Lung (tissue), 12 donors: ENCODE results near the gene COL8A1. TPM values are rescaled to one million over a fixed set of nuclear protein-coding genes. Genes with fewer than 3 reads are reported as not detected.

Experiments used
- ATAC-seq: fragments of 200-7000 bp; cut with Tn5 transposase; one replicate; pipeline ENCODE4 v1.9.1; 2020; ENCODE audit warnings: moderate number of reproducible peaks; ENCODE audit not compliant: insufficient read depth, low FRiP score
- DNase-seq, 3 donors: peaks; one replicate each; pipeline ENCODE4 v3.0.0-alpha.2; 2013 to 2017
- H3K27ac ChIP-seq, 2 donors: one replicate each; pipeline ENCODE4 v1.5.1; 2013; ENCODE audit warnings: mild to moderate bottlenecking in 2 of 2, moderate library complexity in 2 of 2, control low read depth in 1 of 2, inconsistent platforms in 1 of 2, low read depth in 1 of 2, low read length in 1 of 2
- H3K27me3 ChIP-seq, 3 donors: one replicate each; pipeline ENCODE4 v1.5.1; 2013; ENCODE audit warnings: low read length in 2 of 3; ENCODE audit not compliant: control insufficient read depth in 3 of 3, insufficient read depth in 3 of 3
- H3K36me3 ChIP-seq, 4 donors: one replicate each; pipeline ENCODE4 v1.5.1; 2013; ENCODE audit warnings: low read length in 4 of 4, mild to moderate bottlenecking in 1 of 4, moderate library complexity in 1 of 4; ENCODE audit not compliant: control insufficient read depth in 4 of 4, insufficient read depth in 4 of 4
- H3K4me1 ChIP-seq, 5 donors: one replicate each; pipeline ENCODE4 v1.5.1; 2013; ENCODE audit warnings: low read length in 5 of 5, mild to moderate bottlenecking in 2 of 5, moderate library complexity in 1 of 5; ENCODE audit not compliant: control insufficient read depth in 5 of 5, insufficient read depth in 5 of 5
- H3K4me3 ChIP-seq: one replicate; pipeline ENCODE4 v1.5.1; 2013; ENCODE audit warnings: mild to moderate bottlenecking, control low read depth, moderate library complexity
- H3K9ac ChIP-seq, 2 donors: one replicate each; pipeline ENCODE4 v1.5.1; 2013; ENCODE audit warnings: low read length in 2 of 2, control low read depth in 1 of 2; ENCODE audit not compliant: insufficient read depth in 1 of 2
- H3K9me3 ChIP-seq, 4 donors: one replicate each; pipeline ENCODE4 v1.5.1; 2013; ENCODE audit warnings: low read length in 3 of 4, mild to moderate bottlenecking in 1 of 4, moderate library complexity in 1 of 4; ENCODE audit not compliant: control insufficient read depth in 4 of 4, insufficient read depth in 3 of 4
- CTCF ChIP-seq: IDR thresholded peaks from 2 replicates; pipeline ENCODE4 v1.5.1; 2012; ENCODE audit warnings: mild to moderate bottlenecking; ENCODE audit errors: control extremely low read depth, extremely low read depth
- WGBS, 2 donors: extraction: QIAGEN DNeasy Blood & Tissue Kit; methylation state at CpG; one replicate each; pipeline ENCODE4 v1.1.7; 2013; 5-methylcytosine and 5-hydroxymethylcytosine counted together
- polyA plus RNA-seq, 2 donors: library from polyadenylated mRNA; stranded (reverse); fragments of 200-250 nt; gene quantifications; one replicate each; pipeline ENCODE4 v1.2.1, GENCODE V29; 2013
- total RNA-seq, 2 donors: library from RNA; depleted of rRNA in 1 of 2; stranded (reverse); fragments of >200 nt in 1 of 2; gene quantifications; one replicate each; pipeline ENCODE4 v1.2.1, GENCODE V29; 2014 to 2021
- donor health status: control.
- donor health status: control.
- donor health status: Bipolar disorder and iron deficiency.
- donor health status: healthy.
- donor health status: DM: yes; HTN: yes; CAD: no.

Gene COL8A1
- total and polyA plus RNA-seq, 4 donors: 19.5 to 84.6 (median 57.1) TPM

GRCh38 chr3:99768808-99769501, 130.6 kb downstream of the COL8A1 start:
- TF ChIP-seq CTCF: no peak
- no peaks in the 10 kb centered on the region for H3K27me3 ChIP-seq
- H3K4me1 ChIP-seq: no peaks in the 10 kb centered on the region
- H3K9ac ChIP-seq: no peak overlapping the region
- no peak overlapping the region for H3K27ac ChIP-seq
- no peak for DNase-seq
- no peak for ATAC-seq
- H3K36me3 ChIP-seq: no peaks in the 10 kb centered on the region
- H3K9me3 ChIP-seq: no peaks in the 10 kb centered on the region
- no peak overlapping the region for H3K4me3 ChIP-seq
- 73 to 86% methylated on average over 2 of the region's 2 CpGs for WGBS, 2 donors

- Histone ChIP-seq H3K36me3 (no peaks in the 10 kb centered on the region), H3K9me3 (no peaks in the 10 kb centered on the region), H3K27ac (no peak overlapping the region), H3K27me3 (no peaks in the 10 kb centered on the region), H3K4me1 (peaks cover 0 to 2% (median 0%) of the 10 kb centered on the region in 5 donors), H3K4me3 (no peak overlapping the region), H3K9ac (no peak overlapping the region)
- ATAC-seq: no peak
- DNase-seq: no peak
- TF ChIP-seq CTCF: no peak
- 96% methylated on average over 3 of the region's 3 CpGs for WGBS, 2 donors
These were observed 133.8 kb downstream of the COL8A1 start for GRCh38 chr3:99772171-99772570.

- 84 to 93% methylated on average over 1 of the region's 1 CpG for WGBS, 2 donors
- no peak for DNase-seq
- H3K27me3 ChIP-seq: no peaks in the 10 kb centered on the region
- no peak overlapping the region for H3K9ac ChIP-seq
- H3K36me3 ChIP-seq: no peaks in the 10 kb centered on the region
- no peak overlapping the region for H3K27ac ChIP-seq
- peaks cover 0 to 2% (median 0%) of the 10 kb centered on the region in 5 donors for H3K4me1 ChIP-seq
- no peak overlapping the region for H3K4me3 ChIP-seq
- H3K9me3 ChIP-seq: no peaks in the 10 kb centered on the region
- ATAC-seq: no peak
- TF ChIP-seq CTCF: no peak
These were observed 134.3 kb downstream of the COL8A1 start for GRCh38 chr3:99772671-99773070.

- Histone ChIP-seq H3K36me3 (no peaks in the 10 kb centered on the region), H3K27me3 (no peaks in the 10 kb centered on the region), H3K9ac (no peak overlapping the region), H3K27ac (no peak overlapping the region), H3K4me1 (peaks cover 0 to 2% (median 0%) of the 10 kb centered on the region in 5 donors), H3K4me3 (no peak overlapping the region), H3K9me3 (no peaks in the 10 kb centered on the region)
- DNase-seq (peak in 1 of 3 donors; percentile 25), ATAC-seq (no peak)
- no peak for TF ChIP-seq CTCF
- WGBS, 2 donors: 68 to 90% methylated on average over 2 of the region's 2 CpGs
These were observed 136.1 kb downstream of the COL8A1 start for GRCh38 chr3:99774467-99774866.
